Measurements from ENCODE around the gene NHSL1.

The NHSL1 gene

GRCh38 chr6:138397128-138398122 lies 101.9 kb downstream of the NHSL1 start:
- TF ChIP-seq CTCF (IDR thresholded peaks at IDR 0.05; ENCODE audit: insufficient read depth, low read length, poor library complexity, severe bottlenecking) = no peak
- no peak for DNase-seq (ENCODE audit: extremely low read depth, insufficient read length)
- H3K36me3 ChIP-seq (ENCODE audit: control insufficient read depth, insufficient read depth, low read length) = no peaks in the 10 kb centered on the region
- no peaks in the 10 kb centered on the region for H3K27me3 ChIP-seq (replicated peaks; ENCODE audit: control insufficient read depth, insufficient read depth, low read length)
- H3K4me3 ChIP-seq (replicated peaks; ENCODE audit: low read depth, low read length) = no peak overlapping the region

DNA sequence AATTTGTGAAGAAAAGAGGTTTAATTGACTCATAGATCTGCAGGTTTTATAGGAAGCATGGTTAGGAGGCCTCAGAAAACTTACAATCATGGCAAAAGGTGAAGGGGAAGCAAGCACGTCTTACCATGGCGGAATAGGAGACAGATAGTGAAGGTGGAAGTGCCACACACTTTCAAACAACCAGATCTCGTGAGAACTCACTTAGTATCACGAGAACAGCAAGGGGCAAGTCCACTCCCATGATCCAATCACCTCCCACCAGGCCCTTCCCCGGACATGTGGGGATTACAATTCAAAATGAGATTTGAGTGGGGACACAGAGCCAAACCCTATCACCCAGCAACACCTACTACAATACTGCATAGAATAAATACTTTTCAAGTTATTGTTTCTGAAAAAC lies 102.6 kb downstream of the NHSL1 start:
- DNase-seq (ENCODE audit: extremely low read depth, insufficient read length) = no peak
- H3K4me3 ChIP-seq (replicated peaks; ENCODE audit: low read depth, low read length) = no peak overlapping the region
- H3K27me3 ChIP-seq (replicated peaks; ENCODE audit: control insufficient read depth, insufficient read depth, low read length) = no peaks in the 10 kb centered on the region
- TF ChIP-seq CTCF (IDR thresholded peaks at IDR 0.05; ENCODE audit: insufficient read depth, low read length, poor library complexity, severe bottlenecking) = no peak
- no peaks in the 10 kb centered on the region for H3K36me3 ChIP-seq (ENCODE audit: control insufficient read depth, insufficient read depth, low read length)

DNA sequence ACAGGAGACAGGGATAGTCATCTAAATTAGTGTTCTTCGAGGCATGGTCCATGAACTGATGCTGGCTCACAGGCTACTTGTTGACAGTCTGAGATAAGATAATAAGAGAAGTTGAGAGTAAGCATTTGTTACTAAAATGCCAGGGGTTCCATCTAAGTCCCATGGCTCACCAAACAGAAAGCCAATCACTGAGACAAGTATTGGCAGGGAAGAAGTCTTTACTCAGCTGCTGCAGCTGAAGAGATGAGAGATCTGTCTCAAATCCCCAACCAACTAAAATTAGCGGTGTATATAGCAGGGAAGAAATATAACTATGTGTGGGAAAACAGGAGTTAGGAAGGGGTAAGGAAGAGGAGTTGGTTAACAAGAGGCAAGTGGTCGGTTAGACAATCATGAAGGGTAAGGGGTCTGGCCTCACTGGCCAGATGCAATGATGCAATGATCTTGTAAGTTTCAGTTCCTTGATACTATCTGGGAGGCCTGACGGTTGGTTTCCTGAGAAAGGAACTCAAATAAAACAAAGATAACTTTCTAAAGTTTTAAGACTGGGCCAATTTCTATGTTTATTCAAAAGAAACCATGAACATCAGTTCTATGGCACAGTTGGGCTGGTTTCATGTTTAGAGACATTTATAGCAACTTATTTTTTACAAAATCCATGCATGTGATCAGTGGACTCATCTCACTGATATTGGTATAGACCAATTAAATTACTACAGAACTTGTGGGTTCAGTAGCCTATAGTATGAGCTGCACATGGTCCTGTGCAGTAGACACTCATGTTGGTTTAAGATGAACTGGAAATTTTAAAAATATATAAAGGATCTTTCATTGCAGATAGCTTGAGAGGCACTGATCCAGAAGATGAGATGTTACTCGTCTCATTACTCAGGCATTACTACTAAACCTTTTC lies 105.2 kb downstream of the NHSL1 start:
- H3K27me3 ChIP-seq (replicated peaks; ENCODE audit: control insufficient read depth, insufficient read depth, low read length) = no peaks in the 10 kb centered on the region
- DNase-seq (ENCODE audit: extremely low read depth, insufficient read length) = no peak
- TF ChIP-seq CTCF (IDR thresholded peaks at IDR 0.05; ENCODE audit: insufficient read depth, low read length, poor library complexity, severe bottlenecking) = no peak
- no peak overlapping the region for H3K4me3 ChIP-seq (replicated peaks; ENCODE audit: low read depth, low read length)
- no peaks in the 10 kb centered on the region for H3K36me3 ChIP-seq (ENCODE audit: control insufficient read depth, insufficient read depth, low read length)

GRCh38 chr6:138389551-138389950 lies 109.7 kb downstream of the NHSL1 start:
- Histone ChIP-seq H3K36me3 (ENCODE audit: control insufficient read depth, insufficient read depth, low read length) (no peaks in the 10 kb centered on the region), H3K27me3 (replicated peaks; ENCODE audit: control insufficient read depth, insufficient read depth, low read length) (no peaks in the 10 kb centered on the region; the same call in 1 of the 2 replicates), H3K4me3 (replicated peaks; ENCODE audit: low read depth, low read length) (no peak overlapping the region)
- no peak for TF ChIP-seq CTCF (IDR thresholded peaks at IDR 0.05; ENCODE audit: insufficient read depth, low read length, poor library complexity, severe bottlenecking)
- DNase-seq (ENCODE audit: extremely low read depth, insufficient read length) = no peak

- H3K27me3 ChIP-seq (replicated peaks; ENCODE audit: control insufficient read depth, insufficient read depth, low read length) = no peaks in the 10 kb centered on the region; the same call in 1 of the 2 replicates
- no peak overlapping the region for H3K4me3 ChIP-seq (replicated peaks; ENCODE audit: low read depth, low read length)
- no peak for TF ChIP-seq CTCF (IDR thresholded peaks at IDR 0.05; ENCODE audit: insufficient read depth, low read length, poor library complexity, severe bottlenecking)
- no peaks in the 10 kb centered on the region for H3K36me3 ChIP-seq (ENCODE audit: control insufficient read depth, insufficient read depth, low read length)
- DNase-seq (ENCODE audit: extremely low read depth, insufficient read length) = no peak
Measured at GRCh38 chr6:138387577-138388368, 111.5 kb downstream of the NHSL1 start.
